Measurements from ENCODE around the gene JMJD8.

GRCh38 chr16:638836-639235, 45.3 kb downstream of the JMJD8 start:
- TF ChIP-seq, protein P1, sequence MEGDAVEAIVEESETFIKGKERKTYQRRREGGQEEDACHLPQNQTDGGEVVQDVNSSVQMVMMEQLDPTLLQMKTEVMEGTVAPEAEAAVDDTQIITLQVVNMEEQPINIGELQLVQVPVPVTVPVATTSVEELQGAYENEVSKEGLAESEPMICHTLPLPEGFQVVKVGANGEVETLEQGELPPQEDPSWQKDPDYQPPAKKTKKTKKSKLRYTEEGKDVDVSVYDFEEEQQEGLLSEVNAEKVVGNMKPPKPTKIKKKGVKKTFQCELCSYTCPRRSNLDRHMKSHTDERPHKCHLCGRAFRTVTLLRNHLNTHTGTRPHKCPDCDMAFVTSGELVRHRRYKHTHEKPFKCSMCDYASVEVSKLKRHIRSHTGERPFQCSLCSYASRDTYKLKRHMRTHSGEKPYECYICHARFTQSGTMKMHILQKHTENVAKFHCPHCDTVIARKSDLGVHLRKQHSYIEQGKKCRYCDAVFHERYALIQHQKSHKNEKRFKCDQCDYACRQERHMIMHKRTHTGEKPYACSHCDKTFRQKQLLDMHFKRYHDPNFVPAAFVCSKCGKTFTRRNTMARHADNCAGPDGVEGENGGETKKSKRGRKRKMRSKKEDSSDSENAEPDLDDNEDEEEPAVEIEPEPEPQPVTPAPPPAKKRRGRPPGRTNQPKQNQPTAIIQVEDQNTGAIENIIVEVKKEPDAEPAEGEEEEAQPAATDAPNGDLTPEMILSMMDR (IDR thresholded peaks at IDR 0.05; ENCODE audit: insufficient read depth, low read length) = no peak
- TF ChIP-seq REST (IDR thresholded peaks at IDR 0.05; ENCODE audit: insufficient replicate concordance, low read depth) = no peak
- TF ChIP-seq POLR2AphosphoS5 (IDR thresholded peaks at IDR 0.05; ENCODE audit: low read depth) = no peak
- TF ChIP-seq GABPA (IDR thresholded peaks at IDR 0.05; ENCODE audit: low read depth) = no peak
- TF ChIP-seq SPI1 (IDR thresholded peaks at IDR 0.05; ENCODE audit: borderline replicate concordance, low read depth) = no peak
